ENCODE measurements around the gene ATP2B2. TPM values are rescaled to one million over a fixed set of nuclear protein-coding genes. Genes with fewer than 3 reads are reported as not detected.

Gene ATP2B2
- total RNA-seq, 2 donors from 2014 or later = not detected

Other genes starting within 250 kb of the ATP2B2 start
- not detected for gene GHRL, start 212.6 kb downstream of the ATP2B2 start, total RNA-seq
- gene SEC13, start 184.5 kb downstream of the ATP2B2 start, total RNA-seq = 100 to 1,000 TPM in 1 of 2 donors, 10 to 100 TPM in 1; 91.9 to 113 TPM

Data from activated naive CD4-positive, alpha-beta T cell treated with anti-CD3 and anti-CD28 coated beads, Interleukin-2, amount 50 U/mL, for 72 hours (primary cell).